B cell (primary cell): Measurements from ENCODE around the gene CCR1.

Experiments used
- EZH2 ChIP-seq: IDR thresholded peaks from 2 replicates; pipeline ENCODE4 v1.6.1; 2012; ENCODE audit warnings: borderline replicate concordance, low read depth, mild to moderate bottlenecking, moderate library complexity, low read length; ENCODE audit not compliant: insufficient read depth, poor library complexity, severe bottlenecking
- TF ChIP-seq, protein P1 (sequence below): fragments of 200-600 bp; IDR thresholded peaks from one replicate; pipeline ENCODE4 v1.8.0; 2022; ENCODE audit warnings: antibody characterized with exemption, mild to moderate bottlenecking

DNA sequence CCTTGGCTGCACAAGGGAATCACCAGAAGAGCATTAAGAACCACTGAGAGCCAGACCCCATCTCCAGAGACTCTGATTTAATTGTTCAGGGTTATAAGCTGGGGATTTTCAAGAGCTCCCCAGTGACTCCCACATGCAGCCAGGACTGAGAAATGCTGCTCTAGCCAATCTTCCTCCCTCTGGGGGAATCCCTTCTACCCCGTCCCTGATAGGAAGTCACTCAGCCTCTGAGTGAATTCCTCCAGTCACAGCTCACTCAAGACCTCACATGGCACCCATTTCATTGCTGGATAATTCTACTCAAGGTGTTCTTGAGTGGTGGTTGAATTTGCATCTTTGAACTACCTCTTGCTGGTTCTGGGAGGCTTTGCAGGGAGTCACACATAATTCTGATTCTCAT is 44.9 kb upstream of the CCR1 start:
- TF ChIP-seq, protein P1, sequence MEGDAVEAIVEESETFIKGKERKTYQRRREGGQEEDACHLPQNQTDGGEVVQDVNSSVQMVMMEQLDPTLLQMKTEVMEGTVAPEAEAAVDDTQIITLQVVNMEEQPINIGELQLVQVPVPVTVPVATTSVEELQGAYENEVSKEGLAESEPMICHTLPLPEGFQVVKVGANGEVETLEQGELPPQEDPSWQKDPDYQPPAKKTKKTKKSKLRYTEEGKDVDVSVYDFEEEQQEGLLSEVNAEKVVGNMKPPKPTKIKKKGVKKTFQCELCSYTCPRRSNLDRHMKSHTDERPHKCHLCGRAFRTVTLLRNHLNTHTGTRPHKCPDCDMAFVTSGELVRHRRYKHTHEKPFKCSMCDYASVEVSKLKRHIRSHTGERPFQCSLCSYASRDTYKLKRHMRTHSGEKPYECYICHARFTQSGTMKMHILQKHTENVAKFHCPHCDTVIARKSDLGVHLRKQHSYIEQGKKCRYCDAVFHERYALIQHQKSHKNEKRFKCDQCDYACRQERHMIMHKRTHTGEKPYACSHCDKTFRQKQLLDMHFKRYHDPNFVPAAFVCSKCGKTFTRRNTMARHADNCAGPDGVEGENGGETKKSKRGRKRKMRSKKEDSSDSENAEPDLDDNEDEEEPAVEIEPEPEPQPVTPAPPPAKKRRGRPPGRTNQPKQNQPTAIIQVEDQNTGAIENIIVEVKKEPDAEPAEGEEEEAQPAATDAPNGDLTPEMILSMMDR, result no peak
- TF ChIP-seq EZH2, result no peak
